Peyer's patch (tissue), 4 donors: Measurements from ENCODE around the gene SEC14L3.

Source experiments
- POLR2A ChIP-seq, 2 donors: fragments of 450-650 bp; IDR thresholded peaks; one replicate each; pipeline ENCODE4 v1.5.1; 2017; ENCODE audit warnings: antibody characterized with exemption in 2 of 2, mild to moderate bottlenecking in 2 of 2, moderate library complexity in 2 of 2
- TF ChIP-seq, protein P1 (sequence below), 6 experiments: fragments of 450-650 bp in 4 of 6; fragments of 200-600 bp in 2 of 6; sonication (generic) in 1 of 6; IDR thresholded peaks; one replicate each; pipeline ENCODE4 v1.5.1; 2017 to 2019; ENCODE audit warnings: antibody characterized with exemption in 6 of 6, mild to moderate bottlenecking in 3 of 6, moderate library complexity in 1 of 6

DNA sequence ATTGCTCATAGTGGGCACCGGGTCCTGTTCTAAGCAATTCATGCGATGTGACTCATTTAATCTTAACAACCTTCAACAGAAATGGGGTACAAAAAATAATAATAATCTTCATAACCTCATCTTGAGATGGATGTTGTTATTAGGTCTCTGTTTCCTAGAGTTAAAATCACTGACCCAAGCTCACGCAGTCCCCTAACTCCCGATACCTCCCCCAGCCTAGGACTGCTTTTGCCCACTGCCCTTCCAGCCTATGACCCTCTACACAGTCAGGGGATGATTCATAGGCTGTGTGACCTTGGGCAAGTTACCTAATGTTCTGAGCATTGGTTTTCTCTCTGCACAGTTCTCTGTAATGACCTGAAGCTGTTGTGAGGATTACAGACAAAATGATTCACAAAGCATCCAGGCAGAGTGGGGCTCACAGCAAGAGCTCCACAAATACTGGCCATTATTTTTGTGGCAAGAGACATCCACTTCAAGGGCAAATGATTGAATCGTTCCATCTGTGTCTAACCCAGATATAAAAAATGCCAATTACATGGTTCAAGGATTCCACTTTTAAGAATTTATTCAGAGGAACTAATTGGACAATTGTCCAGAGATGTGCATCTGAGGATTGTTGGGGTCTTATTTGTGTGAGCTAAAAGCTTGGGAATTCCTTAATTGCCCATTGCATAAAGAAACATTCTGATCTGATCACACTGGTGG lies 26.2 kb downstream of the SEC14L3 start:
- TF ChIP-seq, protein P1, sequence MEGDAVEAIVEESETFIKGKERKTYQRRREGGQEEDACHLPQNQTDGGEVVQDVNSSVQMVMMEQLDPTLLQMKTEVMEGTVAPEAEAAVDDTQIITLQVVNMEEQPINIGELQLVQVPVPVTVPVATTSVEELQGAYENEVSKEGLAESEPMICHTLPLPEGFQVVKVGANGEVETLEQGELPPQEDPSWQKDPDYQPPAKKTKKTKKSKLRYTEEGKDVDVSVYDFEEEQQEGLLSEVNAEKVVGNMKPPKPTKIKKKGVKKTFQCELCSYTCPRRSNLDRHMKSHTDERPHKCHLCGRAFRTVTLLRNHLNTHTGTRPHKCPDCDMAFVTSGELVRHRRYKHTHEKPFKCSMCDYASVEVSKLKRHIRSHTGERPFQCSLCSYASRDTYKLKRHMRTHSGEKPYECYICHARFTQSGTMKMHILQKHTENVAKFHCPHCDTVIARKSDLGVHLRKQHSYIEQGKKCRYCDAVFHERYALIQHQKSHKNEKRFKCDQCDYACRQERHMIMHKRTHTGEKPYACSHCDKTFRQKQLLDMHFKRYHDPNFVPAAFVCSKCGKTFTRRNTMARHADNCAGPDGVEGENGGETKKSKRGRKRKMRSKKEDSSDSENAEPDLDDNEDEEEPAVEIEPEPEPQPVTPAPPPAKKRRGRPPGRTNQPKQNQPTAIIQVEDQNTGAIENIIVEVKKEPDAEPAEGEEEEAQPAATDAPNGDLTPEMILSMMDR (IDR thresholded peaks at IDR 0.05), result no peak
- no peak for TF ChIP-seq POLR2A (IDR thresholded peaks at IDR 0.05)
